SK-N-SH (cell line): ENCODE data around the gene FEV. TPM values are rescaled to one million over a fixed set of nuclear protein-coding genes. Genes with fewer than 3 reads are reported as not detected.

Experiments used
- CTCF ChIA-PET: fragments of 300-600, 350-600 bp; formaldehyde crosslinking; extraction: SDS; loops from one replicate; lab custom pipeline; 2021; lab: Yijun Ruan, JAX
- POLR2A ChIA-PET: fragments of 350-600 bp; sonication (Branson Sonifier 250); formaldehyde crosslinking; extraction: SDS; loops from one replicate; lab custom pipeline; 2020; ENCODE audit warnings: antibody characterized with exemption, inconsistent platforms; lab: Yijun Ruan, JAX
- DNase-seq: peaks from one replicate; pipeline ENCODE4 v3.0.0; 2012
- H2AFZ ChIP-seq: fragments of 200-600 bp; sonication (generic); 2 replicates; pipeline ENCODE4 v1.8.1; 2016; ENCODE audit warnings: antibody characterized with exemption, mild to moderate bottlenecking, low read depth
- H3F3A ChIP-seq: fragments of 200-600 bp; sonication (generic); replicated peaks from 2 replicates; pipeline ENCODE3; 2016; ENCODE audit warnings: antibody characterized with exemption, mild to moderate bottlenecking; ENCODE audit not compliant: insufficient read depth
- H3K27ac ChIP-seq, 2 experiments: fragments of 200-500 bp in 1 of 2; fragments of 200-600 bp in 1 of 2; sonication (Bioruptor generic) in 1 of 2; sonication (generic), shearing (Covaris generic) in 1 of 2; 2 replicates each; pipeline versions ENCODE4 v1.5.1 to v1.6.1; 2014 to 2016; ENCODE audit warnings: low read depth in 2 of 2, inconsistent platforms in 1 of 2, low read length in 1 of 2, mild to moderate bottlenecking in 1 of 2, mixed read lengths in 1 of 2
- H3K27me3 ChIP-seq: fragments of 200-600 bp; sonication (generic), shearing (Covaris generic); 2 replicates; pipeline ENCODE4 v1.6.1; 2016; ENCODE audit warnings: mixed run types; ENCODE audit not compliant: insufficient read depth
- H3K36me3 ChIP-seq, 2 experiments: fragments of 200-500 bp in 1 of 2; fragments of 200-600 bp in 1 of 2; sonication (Bioruptor generic) in 1 of 2; sonication (generic) in 1 of 2; replicated peaks in 1 of 2; 2 replicates each; pipeline versions ENCODE3 to v1.5.1; 2014 to 2016; ENCODE audit warnings: low read length in 1 of 2, mild to moderate bottlenecking in 1 of 2; ENCODE audit not compliant: insufficient read depth in 2 of 2, control insufficient read depth in 1 of 2
- H3K4me1 ChIP-seq, 2 experiments: fragments of 200-500 bp in 1 of 2; fragments of 200-600 bp in 1 of 2; sonication (Bioruptor generic) in 1 of 2; sonication (generic), shearing (Covaris generic) in 1 of 2; 2 replicates each; pipeline versions ENCODE4 v1.5.1 to v1.6.1; 2014 to 2016; ENCODE audit warnings: low read depth in 1 of 2, low read length in 1 of 2, mixed run types in 1 of 2; ENCODE audit not compliant: insufficient read depth in 2 of 2, control insufficient read depth in 1 of 2
- H3K4me2 ChIP-seq: fragments of 200-600 bp; sonication (generic), shearing (Covaris generic); 2 replicates; pipeline ENCODE4 v1.6.1; 2017; ENCODE audit warnings: mixed run types
- H3K4me3 ChIP-seq, 2 experiments: fragments of 200-500 bp in 1 of 2; fragments of 200-600 bp in 1 of 2; sonication (Bioruptor generic) in 1 of 2; sonication (generic), shearing (Covaris generic) in 1 of 2; 2 replicates each; pipeline versions ENCODE4 v1.5.1 to v1.8.1; 2014 to 2016; ENCODE audit warnings: low read depth in 2 of 2, inconsistent platforms in 1 of 2, low read length in 1 of 2, mild to moderate bottlenecking in 1 of 2, mixed read lengths in 1 of 2, moderate library complexity in 1 of 2
- H3K79me2 ChIP-seq: fragments of 200-600 bp; sonication (generic); 2 replicates; pipeline ENCODE4 v1.8.1; 2017; ENCODE audit warnings: mild to moderate bottlenecking; ENCODE audit not compliant: insufficient read depth
- H3K9ac ChIP-seq: fragments of 200-600 bp; sonication (generic); 2 replicates; pipeline ENCODE4 v1.6.1; 2017; ENCODE audit warnings: mixed run types
- H3K9me2 ChIP-seq: fragments of 200-600 bp; sonication (generic); 2 replicates; pipeline ENCODE4 v1.6.1; 2017; ENCODE audit warnings: mixed run types
- H3K9me3 ChIP-seq: fragments of 200-600 bp; sonication (generic); 2 replicates; pipeline ENCODE4 v1.6.1; 2017; ENCODE audit warnings: mixed run types, mild to moderate bottlenecking, moderate library complexity
- H4K20me1 ChIP-seq: fragments of 200-600 bp; sonication (generic); 2 replicates; pipeline ENCODE4 v1.6.1; 2017; ENCODE audit warnings: mild to moderate bottlenecking, mixed run types; ENCODE audit not compliant: insufficient read depth
- GATA2 ChIP-seq: sonication (generic); formaldehyde crosslinking; IDR thresholded peaks from 2 replicates; pipeline ENCODE4 v1.5.0; 2020; ENCODE audit warnings: mild to moderate bottlenecking, missing genetic modification reagents
- IRF3 ChIP-seq: fragments of 150-350 bp; IDR thresholded peaks from 2 replicates; pipeline ENCODE4 v1.6.1; 2016; ENCODE audit warnings: mild to moderate bottlenecking, low read depth, low read length
- POLR2AphosphoS5 ChIP-seq: IDR thresholded peaks from 2 replicates; pipeline ENCODE4 v1.6.1; 2012; ENCODE audit warnings: low read depth, low read length
- REST ChIP-seq: IDR thresholded peaks from 2 replicates; pipeline ENCODE4 v1.6.1; 2012; ENCODE audit warnings: mild to moderate bottlenecking, low read depth, low read length, moderate library complexity
- SIN3A ChIP-seq: IDR thresholded peaks from 2 replicates; pipeline ENCODE4 v1.6.1; 2012; ENCODE audit warnings: low read depth, mild to moderate bottlenecking, low read length, moderate library complexity, borderline replicate concordance
- TAF1 ChIP-seq: IDR thresholded peaks from 2 replicates; pipeline ENCODE4 v1.6.1; 2012; ENCODE audit warnings: low read depth, mild to moderate bottlenecking, low read length, moderate library complexity, borderline replicate concordance
- TEAD4 ChIP-seq: IDR thresholded peaks from 2 replicates; pipeline ENCODE4 v1.4.0; 2012; ENCODE audit warnings: mild to moderate bottlenecking, borderline replicate concordance; ENCODE audit not compliant: insufficient read depth
- WGBS: methylation state at CpG from one replicate; pipeline ENCODE4 v1.1.6; 2017; ENCODE audit warnings: low lambda C conversion rate; 5-methylcytosine and 5-hydroxymethylcytosine counted together
- polyA plus RNA-seq, 3 experiments: library from polyadenylated mRNA; depleted of rRNA; stranded (reverse); fragments of >200 nt; gene quantifications; 2 replicates each; pipeline ENCODE4 v1.2.3, GENCODE V29; 2012

FEV gene
- polyA plus RNA-seq, 1 of the 3 experiments (the other 2 are of a cell fraction): 0.53 TPM

GRCh38 chr2:218984239-218985020 is 554 bp downstream of the FEV start:
- Histone ChIP-seq H3F3A (no peaks in the 10 kb centered on the region), H3K9me2 (no peaks in the 10 kb centered on the region), H3K4me3 (peak overlapping the region; percentile 16 to 45; a peak in 3 of 4 replicates), H3K9me3 (no peaks in the 10 kb centered on the region), H3K27me3 (peaks cover 42% of the 10 kb centered on the region), H2AFZ (no peak overlapping the region), H3K9ac (no peak overlapping the region), H3K79me2 (no peaks in the 10 kb centered on the region), H3K4me1 (peaks cover 0 to 39% of the 10 kb centered on the region in 2 experiments; a peak in 2 of 4 replicates), H3K4me2 (peak overlapping the region; percentile 63; the same call in 1 of the 2 replicates), H3K27ac (peak overlapping the region in 1 of 2 experiments; percentile 89; a peak in 2 of 4 replicates), H3K36me3 (no peaks in the 10 kb centered on the region), H4K20me1 (no peaks in the 10 kb centered on the region)
- 6% methylated on average over 30 of the region's 50 CpGs for WGBS
- TF ChIP-seq SIN3A (no peak), GATA2 (CRISPR knock-in tag) (peak; percentile 8; the same call in 1 of the 2 replicates)
- peak; percentile 78 for DNase-seq
- ChIA-PET POLR2A (interaction anchor here (0.8 to 6.4 kb wide), 9 partner anchors 8 to 233 kb away, joined by 3 to 89 read pairs (median 4); partner anchors contain the start of gene CDK5R2), CTCF (interaction anchor here (0.6 to 12.4 kb wide), 18 partner anchors 10 to 311 kb away, joined by 3 to 208 read pairs (median 6); partner anchors contain the start of genes CDK5R2 and CRYBA2)

- peak overlapping the region; percentile 63; the same call in 1 of the 2 replicates for H3K4me2 ChIP-seq
- H3K9ac ChIP-seq: no peak overlapping the region
- peak overlapping the region in 1 of 2 experiments; percentile 89; a peak in 2 of 4 replicates for H3K27ac ChIP-seq
- no peaks in the 10 kb centered on the region for H3K79me2 ChIP-seq
- no peaks in the 10 kb centered on the region for H3F3A ChIP-seq
- WGBS: 11% methylated on average over 8 of the region's 10 CpGs
- DNase-seq: no peak
- H3K27me3 ChIP-seq: peaks cover 42% of the 10 kb centered on the region
- TF ChIP-seq TEAD4 (no peak), TAF1 (no peak), IRF3 (no peak), REST (no peak), POLR2AphosphoS5 (no peak)
- no peaks in the 10 kb centered on the region for H4K20me1 ChIP-seq
- no peaks in the 10 kb centered on the region for H3K9me3 ChIP-seq
- H2AFZ ChIP-seq: no peak overlapping the region
- peaks cover 0 to 39% of the 10 kb centered on the region in 2 experiments; a peak in 2 of 4 replicates for H3K4me1 ChIP-seq
- H3K9me2 ChIP-seq: no peaks in the 10 kb centered on the region
- no peaks in the 10 kb centered on the region for H3K36me3 ChIP-seq
- CTCF ChIA-PET: interaction anchor here (0.6 to 12.4 kb wide), 16 partner anchors 10 to 194 kb away, joined by 3 to 208 read pairs (median 8); partner anchors contain the start of genes CDK5R2 and CRYBA2
- POLR2A ChIA-PET: interaction anchor here (1.2 to 6.4 kb wide), 7 partner anchors 9 to 234 kb away, joined by 3 to 89 read pairs (median 4); no protein-coding TSS in a partner anchor
- peak overlapping the region; percentile 16 to 45; a peak in 3 of 4 replicates for H3K4me3 ChIP-seq
Observed at GRCh38 chr2:218983934-218984238, 1.1 kb downstream of the FEV start.
